Hematopoietic multipotent progenitor cell treated with erythropoietin and hydrocortisone succinate and interleukin-3 and kit ligand, for 6 days (in vitro differentiated cells): ENCODE data around the gene KNL1.
A peak's percentile ranks its signal among the peaks of the same experiment; 100 is the strongest.
"Not testable (repeated sequence)": the region's sequence is repeated elsewhere in the genome, so short reads cannot be mapped to it uniquely, and the experiment has no call there.

Experiments used
- DNase-seq: peaks from one replicate; pipeline ENCODE4 v3.0.0-alpha.2; 2015

KNL1 gene, protein sequence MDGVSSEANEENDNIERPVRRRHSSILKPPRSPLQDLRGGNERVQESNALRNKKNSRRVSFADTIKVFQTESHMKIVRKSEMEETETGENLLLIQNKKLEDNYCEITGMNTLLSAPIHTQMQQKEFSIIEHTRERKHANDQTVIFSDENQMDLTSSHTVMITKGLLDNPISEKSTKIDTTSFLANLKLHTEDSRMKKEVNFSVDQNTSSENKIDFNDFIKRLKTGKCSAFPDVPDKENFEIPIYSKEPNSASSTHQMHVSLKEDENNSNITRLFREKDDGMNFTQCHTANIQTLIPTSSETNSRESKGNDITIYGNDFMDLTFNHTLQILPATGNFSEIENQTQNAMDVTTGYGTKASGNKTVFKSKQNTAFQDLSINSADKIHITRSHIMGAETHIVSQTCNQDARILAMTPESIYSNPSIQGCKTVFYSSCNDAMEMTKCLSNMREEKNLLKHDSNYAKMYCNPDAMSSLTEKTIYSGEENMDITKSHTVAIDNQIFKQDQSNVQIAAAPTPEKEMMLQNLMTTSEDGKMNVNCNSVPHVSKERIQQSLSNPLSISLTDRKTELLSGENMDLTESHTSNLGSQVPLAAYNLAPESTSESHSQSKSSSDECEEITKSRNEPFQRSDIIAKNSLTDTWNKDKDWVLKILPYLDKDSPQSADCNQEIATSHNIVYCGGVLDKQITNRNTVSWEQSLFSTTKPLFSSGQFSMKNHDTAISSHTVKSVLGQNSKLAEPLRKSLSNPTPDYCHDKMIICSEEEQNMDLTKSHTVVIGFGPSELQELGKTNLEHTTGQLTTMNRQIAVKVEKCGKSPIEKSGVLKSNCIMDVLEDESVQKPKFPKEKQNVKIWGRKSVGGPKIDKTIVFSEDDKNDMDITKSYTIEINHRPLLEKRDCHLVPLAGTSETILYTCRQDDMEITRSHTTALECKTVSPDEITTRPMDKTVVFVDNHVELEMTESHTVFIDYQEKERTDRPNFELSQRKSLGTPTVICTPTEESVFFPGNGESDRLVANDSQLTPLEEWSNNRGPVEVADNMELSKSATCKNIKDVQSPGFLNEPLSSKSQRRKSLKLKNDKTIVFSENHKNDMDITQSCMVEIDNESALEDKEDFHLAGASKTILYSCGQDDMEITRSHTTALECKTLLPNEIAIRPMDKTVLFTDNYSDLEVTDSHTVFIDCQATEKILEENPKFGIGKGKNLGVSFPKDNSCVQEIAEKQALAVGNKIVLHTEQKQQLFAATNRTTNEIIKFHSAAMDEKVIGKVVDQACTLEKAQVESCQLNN (N-terminal part only)

DNA sequence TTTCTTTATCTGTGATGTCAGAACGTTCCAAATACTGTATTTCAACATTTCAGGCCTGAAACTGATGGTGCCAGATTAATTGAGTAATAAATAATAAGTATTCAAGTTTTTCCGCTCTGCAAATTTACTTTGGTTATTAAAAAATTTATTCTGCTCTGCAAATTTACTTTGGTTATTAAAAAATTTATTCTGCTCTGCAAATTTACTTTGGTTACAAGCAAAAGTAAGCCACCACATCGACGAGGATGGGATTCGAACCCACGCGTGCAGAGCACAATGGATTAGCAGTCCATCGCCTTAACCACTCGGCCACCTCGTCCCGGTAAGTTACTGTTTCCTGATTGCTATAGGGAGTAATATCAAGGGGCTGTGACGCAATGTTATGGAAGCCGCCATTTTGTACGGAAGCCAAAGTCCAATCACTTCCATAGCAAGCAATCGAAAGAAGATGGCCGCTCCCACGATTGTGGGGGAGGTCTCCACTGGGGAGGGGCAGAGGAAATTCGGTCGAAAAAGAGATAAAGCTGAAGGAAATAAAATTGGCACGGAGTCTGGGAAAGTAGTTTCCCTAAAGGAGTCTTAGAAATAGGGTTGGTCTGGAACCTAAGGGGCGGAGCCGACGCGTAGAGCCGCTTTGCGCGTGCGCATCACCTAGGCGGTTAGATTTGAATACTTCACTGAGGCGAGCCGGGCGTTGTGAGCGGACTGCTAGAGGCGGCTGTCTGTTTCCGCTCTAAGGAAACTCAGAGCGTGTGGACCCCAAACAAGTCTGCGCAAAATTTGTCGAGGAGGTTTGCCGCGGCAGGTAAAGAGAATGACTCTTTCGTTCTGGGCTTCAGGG is at the start of gene KNL1:
TSS of gene KNL1 (plus strand) at position 662 of the 841 bp plus-strand sequence. CDS start 8,683 bp downstream, outside the sequence.
- peak; percentile 97 for DNase-seq

DNA sequence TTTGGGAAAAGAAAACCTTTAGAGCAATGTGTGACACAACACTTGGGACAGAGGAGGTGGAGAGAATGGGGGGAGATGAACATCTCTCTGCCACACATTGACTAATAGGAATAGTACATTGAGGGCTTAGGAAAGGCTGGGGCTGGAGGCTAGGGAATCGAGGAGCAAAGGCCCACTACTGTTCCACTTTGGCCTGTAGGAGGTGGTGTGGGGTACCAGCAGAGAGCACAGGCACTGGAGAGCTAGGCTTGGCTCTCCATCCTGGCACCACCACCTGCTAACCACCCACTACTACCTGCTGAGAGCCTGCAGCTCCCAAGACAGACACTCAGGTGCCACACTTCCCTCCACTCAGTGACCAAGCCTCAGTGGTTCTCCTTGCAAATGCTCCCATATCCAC is 48.6 kb upstream of the KNL1 start:
- DNase-seq, result no peak

- DNase-seq, result no peak
Measured at GRCh38 chr15:40548610-40549009, 45.4 kb upstream of the KNL1 start.

DNA sequence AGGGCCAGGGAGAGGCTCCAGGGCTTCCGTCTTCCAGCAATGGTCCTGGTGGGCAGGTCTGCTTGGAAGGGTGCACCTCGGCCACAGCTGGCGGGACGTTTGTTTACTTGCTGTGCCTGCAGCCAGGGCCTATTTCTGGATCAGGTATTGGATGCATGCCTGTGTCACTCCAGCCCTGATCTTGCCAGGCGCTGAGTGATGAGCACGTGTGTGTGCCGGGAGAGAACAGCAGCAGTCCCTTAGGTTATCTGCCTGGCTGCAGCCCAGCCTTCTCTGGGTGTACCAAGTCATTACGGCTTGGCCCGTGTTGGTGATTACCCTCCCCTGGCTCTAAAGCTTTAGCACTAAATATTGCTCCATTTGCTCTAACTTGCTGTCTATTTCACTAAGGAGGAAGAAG is 44.2 kb upstream of the KNL1 start:
- no peak for DNase-seq

GRCh38 chr15:40550341-40551037 is 43.6 kb upstream of the KNL1 start:
- no peak for DNase-seq

- DNase-seq, result no peak
Measured at GRCh38 chr15:40554161-40554525, 39.9 kb upstream of the KNL1 start.

DNA sequence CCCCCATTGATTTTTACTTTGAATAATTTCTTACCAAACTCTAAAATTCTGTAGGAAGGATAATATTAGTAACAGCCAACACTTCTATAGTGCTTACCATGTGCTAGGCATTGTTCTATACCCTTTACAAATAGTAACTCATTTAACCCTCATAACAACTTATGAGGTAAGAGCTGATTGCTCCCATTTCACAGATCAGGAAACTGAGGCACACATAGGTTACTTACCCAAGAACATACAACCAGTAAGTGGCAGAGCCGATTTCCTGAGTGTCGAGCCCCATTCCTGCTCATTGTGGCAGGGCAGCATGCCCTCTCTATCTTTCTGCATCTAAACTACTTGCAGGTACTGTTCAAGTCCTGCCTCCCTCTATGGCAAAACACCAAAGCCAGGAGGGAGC is 38.2 kb upstream of the KNL1 start:
- no peak for DNase-seq

DNA sequence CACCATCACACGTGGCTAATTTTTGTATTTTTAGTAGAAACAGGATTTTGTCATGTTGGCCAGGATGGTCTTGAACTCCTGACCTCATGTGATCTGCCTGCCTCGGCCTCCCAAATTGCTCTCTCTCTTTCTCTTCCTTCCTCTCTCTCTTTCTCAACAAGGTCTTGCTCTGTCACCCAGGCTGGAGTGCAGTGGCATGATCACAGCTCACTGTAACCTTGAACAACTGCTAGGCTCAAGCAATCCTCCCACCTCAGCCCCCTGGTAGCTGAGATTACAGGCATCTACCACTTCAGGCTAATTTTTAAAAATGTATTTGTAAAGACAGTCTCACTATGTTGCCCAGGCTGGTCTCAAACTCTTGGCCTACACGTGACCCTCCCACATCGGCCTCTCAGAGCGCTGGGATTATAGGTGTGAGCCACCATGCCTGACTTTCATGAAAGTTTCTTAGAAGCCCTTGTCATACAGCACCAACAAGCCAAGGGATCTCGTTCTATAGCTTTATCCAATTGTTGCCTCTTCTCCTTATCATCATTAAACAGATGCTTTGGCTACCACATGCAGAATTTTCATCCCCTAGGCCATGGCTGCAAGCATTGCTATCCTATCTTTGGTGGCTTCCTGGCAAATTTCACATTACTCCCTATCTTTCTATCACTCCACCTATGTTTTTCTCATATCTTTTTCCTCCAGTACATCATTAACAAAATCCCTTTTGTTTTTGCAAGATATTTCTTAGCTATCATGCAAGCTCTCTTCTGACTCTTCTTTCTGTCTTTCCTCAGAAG is 34.9 kb upstream of the KNL1 start:
- peak; percentile 97 for DNase-seq

DNA sequence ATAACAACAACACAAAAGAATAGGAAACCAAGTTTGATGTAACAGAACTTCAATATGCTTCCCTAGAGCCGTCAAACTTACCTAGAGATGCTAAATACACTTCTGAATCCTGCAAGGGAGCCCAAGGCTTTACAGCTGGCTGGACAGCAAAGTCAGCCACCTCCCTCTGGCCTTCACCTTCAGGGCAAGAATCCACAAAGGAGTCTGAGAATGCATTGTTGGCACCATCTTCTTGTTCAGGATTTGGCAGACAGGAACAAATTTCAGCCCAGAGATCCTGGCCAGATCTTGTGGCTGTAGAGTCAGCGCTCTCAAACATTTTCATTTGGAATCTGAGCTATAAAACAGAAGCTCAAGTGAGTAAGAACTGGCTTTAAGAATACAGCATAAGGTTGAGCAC is 31.4 kb upstream of the KNL1 start:
- no peak for DNase-seq

- no peak for DNase-seq
Measured at GRCh38 chr15:40563426-40563825, 30.6 kb upstream of the KNL1 start.

- DNase-seq, result peak; percentile 100
Measured at GRCh38 chr15:40564591-40565332, 29.3 kb upstream of the KNL1 start, which contains the start of gene CCDC32. Gene CCDC32 (minus strand): TSS chr15:40565042. CDS start chr15:40563015, 2,027 bp downstream.

GRCh38 chr15:40565333-40566238 is 28.5 kb upstream of the KNL1 start:
- no peak for DNase-seq

- peak; percentile 83 for DNase-seq
Measured at GRCh38 chr15:40567111-40567510, 26.9 kb upstream of the KNL1 start.

GRCh38 chr15:40569129-40569953 is 24.7 kb upstream of the KNL1 start, which contains the start of gene RPUSD2:
Gene RPUSD2 (plus strand): TSS chr15:40569299. CDS start chr15:40569338, 39 bp downstream.
- DNase-seq, result peak; percentile 98

DNA sequence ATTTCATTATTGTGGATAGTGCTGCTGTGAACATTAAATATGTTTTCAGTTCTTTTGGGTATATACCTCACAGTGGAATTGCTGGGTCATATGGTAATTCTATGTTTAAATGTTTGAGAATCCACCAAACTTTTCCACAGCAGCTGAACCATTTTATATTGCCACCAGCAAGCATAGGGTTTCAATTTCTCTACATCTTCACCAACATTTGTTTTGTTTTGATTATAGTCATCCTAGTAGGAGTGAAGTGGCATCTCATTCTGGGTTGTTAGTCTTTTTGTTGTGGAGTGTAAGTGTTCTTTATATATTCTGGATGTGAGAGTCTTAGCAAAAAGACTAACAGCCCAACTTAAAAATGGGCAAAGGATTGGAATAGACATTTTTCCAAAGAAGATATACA is 18.9 kb upstream of the KNL1 start:
- no peak for DNase-seq

GRCh38 chr15:40576914-40577313 is 17.1 kb upstream of the KNL1 start:
- DNase-seq, result not testable (repeated sequence)

DNA sequence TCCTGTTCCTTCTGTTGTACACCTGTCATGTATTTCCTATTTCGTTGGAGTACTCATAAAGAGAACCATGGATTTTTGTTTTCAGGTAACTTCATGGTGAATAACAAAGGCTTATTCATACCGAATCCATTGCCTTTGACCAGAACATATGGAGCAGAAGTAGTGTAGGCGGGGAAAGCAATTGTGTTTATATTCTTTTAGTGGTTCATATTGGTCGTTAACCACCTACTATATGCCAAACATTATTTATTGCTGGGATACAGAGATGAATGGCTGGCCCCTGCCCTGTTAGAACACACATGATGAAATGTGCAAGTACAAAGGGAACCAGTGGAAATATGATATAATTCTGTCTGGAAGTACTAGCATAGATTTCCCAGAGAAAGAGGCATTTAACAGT is 15.2 kb upstream of the KNL1 start:
- no peak for DNase-seq

- DNase-seq, result not testable (repeated sequence)
Measured at GRCh38 chr15:40581796-40582195, 12.3 kb upstream of the KNL1 start.
